Measurements from ENCODE around the gene MGLL.

The MGLL gene

GRCh38 chr3:127751163-127751621 lies 71.1 kb downstream of the MGLL start:
- no peak for DNase-seq

GRCh38 chr3:127750226-127751031 lies 71.9 kb downstream of the MGLL start:
- DNase-seq: peak; percentile 90

GRCh38 chr3:127749787-127750225 lies 72.5 kb downstream of the MGLL start:
- DNase-seq: peak; percentile 46

GRCh38 chr3:127749361-127749760 lies 73.0 kb downstream of the MGLL start:
- no peak for DNase-seq

GRCh38 chr3:127748754-127749327 lies 73.5 kb downstream of the MGLL start:
- DNase-seq: no peak

- DNase-seq: no peak
Measured at GRCh38 chr3:127747751-127748521, 74.4 kb downstream of the MGLL start.

GRCh38 chr3:127747066-127747465 lies 75.2 kb downstream of the MGLL start:
- DNase-seq: no peak

- DNase-seq: no peak
Measured at GRCh38 chr3:127746400-127747057, 75.8 kb downstream of the MGLL start.

GRCh38 chr3:127745656-127746399 lies 76.5 kb downstream of the MGLL start:
- DNase-seq: no peak

- DNase-seq: no peak
Measured at GRCh38 chr3:127744875-127745274, 77.4 kb downstream of the MGLL start.

GRCh38 chr3:127744253-127744815 lies 78.0 kb downstream of the MGLL start:
- no peak for DNase-seq

GRCh38 chr3:127743351-127744252 lies 78.7 kb downstream of the MGLL start:
- no peak for DNase-seq

GRCh38 chr3:127742580-127742979 lies 79.7 kb downstream of the MGLL start:
- no peak for DNase-seq

GRCh38 chr3:127741690-127742089 lies 80.6 kb downstream of the MGLL start:
- DNase-seq: no peak

GRCh38 chr3:127741246-127741645 lies 81.1 kb downstream of the MGLL start:
- no peak for DNase-seq

GRCh38 chr3:127740136-127740915 lies 82.0 kb downstream of the MGLL start:
- no peak for DNase-seq

GRCh38 chr3:127739347-127740135 lies 82.8 kb downstream of the MGLL start:
- no peak for DNase-seq

GRCh38 chr3:127738192-127738840 lies 84.0 kb downstream of the MGLL start:
- peak; percentile 22 for DNase-seq
